GM21737 (cell line): Measurements from ENCODE around the gene NME5.
"Not testable (repeated sequence)": the region's sequence is repeated elsewhere in the genome, so short reads cannot be mapped to it uniquely, and the experiment has no call there.

Experiments
- ATAC-seq: cut with Tn5 transposase; IDR thresholded peaks from one replicate; pipeline ENCODE4 v1.9.1; 2021; ENCODE audit warnings: mild to moderate bottlenecking, moderate library complexity; ENCODE audit not compliant: unreplicated experiment

NME5 gene, protein sequence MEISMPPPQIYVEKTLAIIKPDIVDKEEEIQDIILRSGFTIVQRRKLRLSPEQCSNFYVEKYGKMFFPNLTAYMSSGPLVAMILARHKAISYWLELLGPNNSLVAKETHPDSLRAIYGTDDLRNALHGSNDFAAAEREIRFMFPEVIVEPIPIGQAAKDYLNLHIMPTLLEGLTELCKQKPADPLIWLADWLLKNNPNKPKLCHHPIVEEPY

DNA sequence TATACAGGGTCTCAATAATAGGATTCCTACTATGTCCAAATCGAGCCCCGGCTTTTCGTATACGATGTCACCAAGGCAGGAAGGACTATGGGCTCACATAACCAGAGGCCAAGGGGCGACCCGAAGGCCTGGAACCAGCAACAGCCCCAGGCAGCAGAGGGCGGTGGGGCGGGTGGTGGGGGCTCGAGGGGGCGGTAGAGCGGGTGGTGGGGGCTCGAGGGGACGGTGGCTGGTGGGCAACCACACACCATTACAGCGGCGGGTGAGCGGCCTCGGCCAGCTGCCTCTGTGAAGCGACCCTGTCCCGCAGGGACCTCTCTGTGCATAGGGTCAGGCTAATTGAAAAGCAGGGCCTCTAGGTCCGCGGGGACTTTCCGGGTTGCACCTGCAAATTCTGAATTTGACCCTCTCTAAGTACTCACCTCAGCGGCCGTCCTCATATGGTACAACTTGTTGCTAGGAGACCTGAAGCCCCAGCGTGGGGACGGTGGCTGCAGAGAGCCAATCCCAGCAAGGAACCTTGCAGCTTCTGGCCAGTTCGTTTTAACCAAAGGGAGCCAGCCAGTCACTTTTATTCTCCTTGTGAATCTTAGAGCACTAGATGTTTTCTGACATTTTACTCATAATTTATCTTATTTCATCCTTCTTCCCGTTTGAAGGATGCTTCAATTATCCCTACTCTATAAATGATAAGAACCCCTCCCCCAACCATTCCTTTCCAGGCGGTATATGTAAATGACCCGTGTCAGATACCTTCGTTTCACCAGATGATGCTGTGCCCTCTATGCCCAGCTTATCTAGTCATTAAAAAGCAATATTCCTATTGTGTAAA is at the start of gene NME5:
NME5 (minus strand) TSS at position 480 of the 832 bp plus-strand sequence. CDS start 648 bp downstream, outside the sequence.
- no peak for ATAC-seq

DNA sequence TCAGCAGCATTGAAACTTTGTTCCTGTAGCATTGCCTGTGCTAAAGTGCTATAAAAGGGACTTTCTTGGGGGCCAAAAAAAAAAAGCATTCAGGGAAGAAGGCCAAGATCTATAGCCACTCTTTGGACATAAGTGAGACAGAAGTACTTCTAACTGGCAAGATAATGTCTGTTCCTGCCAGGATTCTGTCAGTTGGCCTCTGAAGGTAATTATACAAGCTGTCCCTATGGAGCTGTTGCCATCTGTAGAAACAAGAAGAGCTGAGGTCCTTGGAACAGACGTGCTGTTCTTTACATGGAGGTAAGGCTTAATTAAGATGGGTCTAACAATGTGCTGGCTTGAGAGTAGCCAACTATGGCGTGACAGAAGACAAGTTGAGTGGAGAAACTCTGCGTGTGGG is 49.4 kb upstream of the NME5 start:
- no peak for ATAC-seq

DNA sequence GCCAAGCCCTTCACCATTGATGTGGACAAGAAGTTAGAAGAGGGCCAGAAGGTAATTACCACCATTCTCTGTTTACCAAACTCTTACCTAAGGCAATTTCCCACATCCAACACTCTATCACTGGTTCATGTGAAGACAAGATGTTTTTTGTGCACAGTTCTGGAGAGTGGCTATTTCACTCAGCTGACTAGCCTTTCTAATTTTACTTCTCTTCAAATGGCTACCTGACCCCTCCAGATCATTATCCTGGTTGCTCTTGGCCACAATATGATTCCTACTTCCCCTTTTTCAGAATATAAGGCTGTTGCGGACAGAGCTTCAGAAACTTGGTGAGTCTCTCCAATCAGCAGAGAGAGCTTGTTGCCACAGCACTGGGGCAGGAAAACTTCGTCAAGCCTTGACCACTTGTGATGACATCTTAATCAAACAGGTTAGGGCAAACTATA is 46.8 kb upstream of the NME5 start:
- ATAC-seq: no peak

DNA sequence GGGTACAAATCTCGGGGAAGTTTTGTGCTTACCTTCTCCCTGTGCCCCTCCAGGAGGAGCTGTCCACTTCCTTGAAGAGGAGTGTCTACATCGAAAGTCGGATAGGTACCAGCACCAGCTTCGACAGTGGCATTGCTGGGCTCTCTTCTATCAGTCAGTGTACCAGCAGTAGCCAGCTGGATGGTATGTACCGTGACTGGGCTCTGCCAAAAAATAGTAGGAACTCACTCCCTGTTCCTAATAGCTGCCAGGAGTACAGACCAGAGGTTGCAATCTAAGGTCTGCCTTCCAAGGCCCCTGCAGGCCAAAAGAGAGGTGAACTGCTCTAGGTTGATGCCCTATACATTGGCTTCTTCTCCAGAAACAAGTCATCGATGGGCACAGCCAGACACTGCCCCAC is 43.6 kb upstream of the NME5 start:
- ATAC-seq: no peak

DNA sequence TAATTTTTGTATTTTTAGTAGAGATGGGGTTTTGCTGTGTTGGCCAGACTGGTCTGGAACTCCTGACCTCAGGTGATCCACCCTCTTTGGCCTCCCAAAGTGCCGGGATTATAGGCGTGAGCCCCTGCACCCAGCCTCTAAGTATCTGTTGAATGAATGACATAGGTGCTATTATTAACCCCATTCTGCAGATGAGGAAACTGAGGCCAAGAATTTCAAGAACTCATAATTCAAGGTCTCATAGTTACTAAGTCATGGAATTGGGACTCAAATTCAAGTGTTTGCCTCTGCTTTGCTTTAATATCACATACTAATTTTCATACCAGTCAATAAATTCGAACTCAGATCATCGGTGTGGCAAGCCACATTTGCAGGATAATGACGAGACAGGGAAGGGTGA is 41.6 kb upstream of the NME5 start:
- ATAC-seq: no peak

DNA sequence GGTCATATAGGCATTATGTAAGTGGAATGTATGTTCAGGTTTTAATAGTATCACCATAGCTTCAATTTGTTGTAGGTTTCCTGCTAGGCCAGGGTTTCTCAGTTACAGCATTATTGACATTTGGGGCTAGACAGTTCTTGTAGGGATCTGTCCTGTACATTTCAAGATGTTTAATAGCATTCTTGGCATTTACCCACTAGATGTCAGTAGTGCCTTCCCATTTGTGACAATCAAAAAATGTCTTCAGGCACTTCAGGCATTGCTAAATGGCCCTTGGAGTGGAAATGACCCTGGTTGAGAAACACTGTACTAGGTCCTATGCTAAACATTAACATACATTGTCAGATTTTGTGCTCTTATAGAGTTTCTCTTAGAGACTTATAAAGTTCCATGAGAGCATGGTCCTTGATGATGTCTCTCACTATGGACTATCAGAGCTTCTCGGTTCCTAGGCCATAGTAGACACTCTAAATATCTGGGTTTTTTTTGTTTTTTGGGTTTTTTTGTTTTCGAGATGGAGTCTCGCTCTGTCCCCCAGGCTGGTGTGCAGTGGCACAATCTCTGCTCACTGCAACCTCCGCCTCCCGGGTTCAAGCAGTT is 41.1 kb upstream of the NME5 start:
- no peak for ATAC-seq

DNA sequence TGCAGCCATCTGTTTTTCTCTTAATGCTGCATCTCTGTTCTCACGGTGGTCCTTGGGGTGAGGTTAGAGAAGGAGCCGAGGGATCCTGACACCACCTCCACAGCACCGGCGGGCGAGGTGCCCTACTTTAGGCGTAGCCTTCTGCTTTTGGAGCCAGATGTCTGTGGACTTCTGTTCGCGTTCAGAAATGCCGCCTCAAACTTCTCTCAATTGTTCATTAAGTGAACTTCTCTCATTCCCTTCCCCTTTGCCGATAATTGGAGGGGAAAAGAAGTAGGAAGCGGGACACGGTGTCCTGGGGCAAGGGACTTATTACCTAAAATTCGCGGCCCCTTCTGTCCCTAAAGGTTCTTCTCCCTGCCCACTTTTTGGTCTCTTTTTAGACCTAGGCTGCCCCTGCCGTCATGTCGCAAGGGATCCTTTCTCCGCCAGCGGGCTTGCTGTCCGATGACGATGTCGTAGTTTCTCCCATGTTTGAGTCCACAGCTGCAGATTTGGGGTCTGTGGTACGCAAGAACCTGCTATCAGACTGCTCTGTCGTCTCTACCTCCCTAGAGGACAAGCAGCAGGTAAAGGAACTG is 40.1 kb upstream of the NME5 start:
- ATAC-seq: no peak

DNA sequence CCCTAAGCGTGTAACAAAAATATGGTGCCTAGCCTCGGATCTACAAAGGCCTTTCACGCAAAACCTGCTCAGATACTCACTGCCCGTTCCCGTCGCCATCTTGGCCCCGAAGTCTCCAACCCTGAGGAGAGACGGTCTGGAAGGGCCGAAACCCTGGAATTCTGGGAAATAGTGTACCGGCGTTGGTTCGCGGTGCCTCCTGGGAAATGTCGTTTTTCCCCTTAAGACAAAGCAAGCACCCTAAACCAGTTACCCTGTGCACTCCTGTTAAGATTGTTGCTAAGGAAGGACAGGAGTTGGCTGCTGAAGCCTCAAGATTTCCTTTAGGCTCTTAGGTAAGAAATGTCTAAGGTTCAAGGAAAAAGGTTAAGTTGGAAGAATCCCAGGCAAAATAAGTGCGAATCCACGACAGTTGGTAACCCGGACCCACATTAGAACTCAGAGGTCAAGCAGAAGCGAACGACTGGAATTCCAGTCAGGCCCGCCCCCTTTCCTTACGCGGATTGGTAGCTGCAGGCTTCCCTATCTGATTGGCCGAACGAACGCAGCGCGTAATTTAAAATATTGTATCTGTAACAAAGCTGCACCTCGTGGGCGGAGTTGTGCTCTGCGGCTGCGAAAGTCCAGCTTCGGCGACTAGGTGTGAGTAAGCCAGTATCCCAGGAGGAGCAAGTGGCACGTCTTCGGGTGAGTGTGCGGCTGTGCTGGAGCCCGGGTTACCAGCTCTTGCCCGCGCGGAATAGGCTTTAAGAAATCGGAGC is 39.5 kb upstream of the NME5 start, which contains the start of the genes BRD8 and KIF20A:
BRD8 (minus strand) TSS at position 115 of the 761 bp plus-strand sequence; CDS start at position 99, 16 bp downstream.
KIF20A (plus strand) TSS at position 597 of the 761 bp plus-strand sequence. CDS start 569 bp downstream, outside the sequence.
- ATAC-seq: peak; percentile 84

DNA sequence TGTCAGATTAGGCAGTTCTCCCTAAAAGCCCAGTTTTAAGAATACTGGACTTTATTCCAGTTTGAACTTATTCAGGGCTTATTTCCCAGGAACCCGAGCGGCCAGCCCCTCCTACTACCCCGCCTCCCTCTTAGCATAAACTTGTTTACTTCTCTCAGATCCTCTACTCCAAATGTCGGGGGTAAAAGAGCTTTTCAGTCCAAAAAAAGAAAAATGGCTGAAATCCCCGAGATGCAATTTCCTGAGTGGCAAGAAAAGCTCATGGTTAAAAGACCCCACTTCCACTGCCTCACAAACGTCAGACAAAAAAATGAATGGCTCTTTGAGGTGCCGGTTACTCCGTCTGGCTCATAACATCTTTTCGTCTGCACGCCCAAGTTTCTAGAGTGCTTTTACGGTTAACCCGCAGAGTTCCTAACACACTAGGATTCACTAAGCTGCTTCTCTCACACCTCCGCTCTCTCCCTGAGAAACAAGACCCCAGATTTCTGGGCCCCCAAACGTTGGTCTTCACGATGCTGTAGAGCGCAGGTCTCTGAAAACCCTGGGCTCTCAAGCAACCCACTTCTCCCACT is 38.8 kb upstream of the NME5 start:
- ATAC-seq: no peak

DNA sequence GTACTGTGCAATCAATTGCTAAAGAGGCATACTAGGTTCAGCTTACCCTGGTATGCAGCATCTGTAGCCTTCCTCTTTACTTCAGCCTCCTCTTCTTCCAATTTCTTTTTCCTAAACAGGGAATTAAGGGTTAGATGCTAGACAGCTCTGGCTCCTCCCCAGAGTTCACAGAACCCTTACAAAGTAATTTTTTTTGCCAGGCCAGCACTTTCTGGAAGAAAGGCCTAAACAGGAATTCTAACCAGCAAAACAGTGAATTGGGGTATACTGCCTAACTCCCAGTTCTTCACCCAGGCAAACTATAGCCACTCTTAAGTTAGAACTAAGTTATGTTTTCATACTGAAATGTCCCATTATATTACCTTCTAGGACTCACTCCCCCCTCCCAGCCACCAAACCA is 31.1 kb upstream of the NME5 start:
- ATAC-seq: no peak

DNA sequence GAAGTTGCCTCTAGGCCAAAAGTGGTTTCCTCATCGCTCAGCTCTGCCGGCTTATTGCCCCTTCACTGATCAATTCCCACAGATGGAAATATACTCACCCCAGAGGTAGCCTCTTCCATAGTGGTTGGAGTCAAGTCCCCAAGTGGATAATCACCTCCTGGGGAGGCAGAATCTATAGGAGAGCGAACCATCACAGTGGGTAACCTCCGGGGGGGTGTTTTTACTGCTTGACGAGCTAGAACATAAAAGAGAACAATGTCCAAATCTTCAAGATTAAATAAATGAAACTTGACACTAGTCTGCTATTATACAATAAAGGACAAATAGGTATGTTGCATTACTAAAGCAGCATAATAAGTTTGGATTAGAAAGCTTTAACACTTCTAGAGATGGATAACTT is 29.9 kb upstream of the NME5 start:
- no peak for ATAC-seq

DNA sequence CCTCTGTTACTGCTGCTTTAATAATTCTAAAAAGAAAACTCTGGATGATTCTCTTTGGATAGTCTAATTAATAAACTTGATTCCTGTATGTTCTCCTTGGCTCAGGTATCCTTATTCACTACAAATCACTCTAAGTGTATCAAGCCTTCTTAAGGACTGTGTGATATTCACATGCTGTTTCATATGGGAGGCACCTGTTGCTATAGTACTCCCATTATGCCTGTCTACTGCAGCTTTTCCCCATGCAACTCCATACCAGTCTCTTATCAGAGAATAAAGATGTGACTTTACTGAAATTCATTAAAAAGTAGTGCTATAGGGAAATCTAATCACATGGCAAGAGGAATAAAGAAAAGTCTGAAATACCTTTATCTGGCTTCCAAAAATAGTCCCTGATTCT is 24.5 kb upstream of the NME5 start:
- ATAC-seq: no peak

DNA sequence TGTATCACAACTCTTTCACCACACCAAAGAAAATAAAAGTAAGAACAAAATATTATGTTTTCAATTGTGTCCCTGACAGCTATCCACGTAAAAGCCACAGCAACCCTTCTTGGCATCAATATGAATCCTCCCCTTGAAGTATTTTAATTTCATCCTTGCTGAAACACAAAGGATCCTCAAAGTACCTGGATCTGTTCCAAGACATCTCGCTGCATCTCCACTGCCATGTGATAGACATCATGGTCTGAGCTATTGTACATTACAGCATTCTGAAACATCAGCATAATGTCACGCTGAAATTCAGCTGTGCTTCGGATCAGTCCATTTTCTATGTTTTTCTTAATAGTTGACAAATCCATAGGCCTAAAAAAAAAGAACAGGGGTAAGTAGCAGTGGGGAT is 21.5 kb upstream of the NME5 start:
- ATAC-seq: no peak

DNA sequence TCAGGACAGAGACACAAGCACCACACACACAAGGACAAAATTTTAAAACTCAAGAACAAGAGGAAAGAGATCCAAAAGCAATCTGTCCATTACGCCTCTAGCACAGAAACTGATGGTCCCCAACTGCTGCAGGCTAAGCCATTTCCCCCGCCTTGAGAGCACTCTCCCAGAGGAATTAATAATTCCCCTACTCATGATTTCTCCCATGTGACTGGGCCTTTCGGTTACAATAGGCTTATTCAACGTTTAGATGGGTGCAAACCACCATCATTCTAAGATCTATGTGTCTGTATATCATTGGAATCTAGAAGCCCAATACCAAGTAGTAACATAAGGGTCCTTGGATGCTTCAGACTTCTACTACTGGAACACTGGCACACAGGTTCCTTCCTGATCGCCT is 20.4 kb upstream of the NME5 start:
- ATAC-seq: no peak

DNA sequence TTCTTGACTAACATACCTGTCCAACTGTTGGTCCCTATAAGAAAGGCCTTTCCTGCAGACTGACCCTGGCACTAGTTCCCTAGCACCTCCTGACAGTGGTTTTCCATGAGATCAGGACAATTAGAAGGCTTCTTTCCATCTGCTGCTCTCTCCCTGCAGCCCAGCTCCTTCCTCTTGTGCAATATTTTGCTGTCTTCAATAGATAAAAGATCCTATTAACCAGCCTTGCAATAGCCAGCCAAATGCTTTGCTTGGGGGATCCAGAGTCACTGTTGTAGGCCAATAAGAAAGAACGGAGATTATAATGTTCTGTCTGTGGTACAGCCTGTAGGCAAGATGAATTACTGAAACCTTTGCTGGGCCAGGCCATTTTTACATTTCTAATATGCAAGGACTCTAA is 18.4 kb upstream of the NME5 start:
- no peak for ATAC-seq

DNA sequence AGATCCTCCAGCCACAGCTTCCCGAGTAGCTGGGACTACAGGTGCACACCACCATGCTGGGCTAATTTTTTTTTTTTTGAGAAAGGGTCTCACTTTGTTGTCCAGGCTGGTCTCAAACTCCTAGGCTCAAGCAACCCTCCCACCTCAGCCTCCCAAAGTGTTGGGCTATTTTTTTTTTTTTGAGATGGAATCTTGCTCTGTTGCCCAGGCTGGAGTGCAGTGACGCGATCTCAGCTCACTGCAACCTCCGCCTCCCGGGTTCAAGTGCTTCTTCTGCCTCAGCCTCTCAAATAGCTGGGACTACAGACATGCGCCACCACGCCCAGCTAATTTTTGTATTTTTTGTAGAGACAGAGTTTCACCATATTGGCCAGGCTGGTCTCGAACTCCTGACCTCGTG is 16.7 kb upstream of the NME5 start:
- not testable (repeated sequence) for ATAC-seq

DNA sequence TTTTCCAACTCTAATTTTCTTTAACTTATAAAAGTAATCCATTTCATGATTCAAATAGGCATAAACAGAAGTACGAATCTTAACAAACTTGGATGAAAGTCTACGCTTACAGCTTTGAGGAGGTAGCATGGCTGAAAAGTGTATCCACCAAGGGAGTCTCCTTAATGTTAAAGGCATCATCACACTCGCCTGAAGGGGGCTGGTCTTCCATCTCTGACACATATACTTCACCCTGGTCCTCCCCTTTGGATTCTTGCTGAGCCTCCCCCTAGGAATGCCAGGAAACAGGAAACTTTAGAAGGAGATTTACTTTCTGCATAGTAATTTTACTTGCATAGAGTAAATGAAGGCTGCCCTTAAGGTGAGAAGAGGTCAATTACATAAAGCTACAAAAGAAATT is 10.3 kb upstream of the NME5 start:
- ATAC-seq: no peak

DNA sequence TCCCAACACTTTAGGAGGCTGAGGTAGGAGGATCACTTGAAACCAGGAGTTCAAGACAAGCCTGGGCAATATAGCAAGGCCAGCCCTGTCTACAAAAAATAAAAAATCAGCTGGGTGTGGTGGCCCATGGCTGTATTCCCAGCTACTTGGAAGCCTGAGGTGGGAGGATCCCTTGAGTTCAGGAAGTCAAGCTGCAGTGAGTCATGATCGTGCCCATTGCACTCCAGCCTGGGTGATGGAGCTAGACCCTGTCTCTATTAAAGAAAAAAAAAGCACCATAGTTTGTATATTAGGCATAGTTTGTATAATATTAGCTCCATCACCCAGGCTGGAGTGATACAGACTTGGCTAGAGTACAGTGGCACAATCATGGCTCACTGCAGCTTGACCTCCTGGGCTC is 9.6 kb upstream of the NME5 start:
- no peak for ATAC-seq

DNA sequence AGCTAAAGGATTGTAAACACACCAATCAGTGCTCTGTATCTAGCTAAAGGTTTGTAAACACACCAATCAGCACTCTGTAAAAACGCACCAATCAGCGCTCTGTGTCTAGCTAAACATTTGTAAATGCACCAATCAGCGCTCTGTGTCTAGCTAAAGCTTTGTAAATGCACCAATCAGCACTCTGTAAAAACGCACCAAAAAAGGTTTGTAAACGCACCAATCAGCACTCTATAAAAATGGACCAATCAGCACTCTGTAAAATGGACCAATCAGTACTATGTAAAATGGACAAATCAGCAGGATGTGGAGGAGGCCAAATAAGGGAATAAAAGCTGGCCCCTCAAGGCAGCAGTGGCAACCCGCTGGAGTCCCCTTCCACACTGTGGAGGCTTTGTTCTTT is 4.3 kb upstream of the NME5 start:
- not testable (repeated sequence) for ATAC-seq

DNA sequence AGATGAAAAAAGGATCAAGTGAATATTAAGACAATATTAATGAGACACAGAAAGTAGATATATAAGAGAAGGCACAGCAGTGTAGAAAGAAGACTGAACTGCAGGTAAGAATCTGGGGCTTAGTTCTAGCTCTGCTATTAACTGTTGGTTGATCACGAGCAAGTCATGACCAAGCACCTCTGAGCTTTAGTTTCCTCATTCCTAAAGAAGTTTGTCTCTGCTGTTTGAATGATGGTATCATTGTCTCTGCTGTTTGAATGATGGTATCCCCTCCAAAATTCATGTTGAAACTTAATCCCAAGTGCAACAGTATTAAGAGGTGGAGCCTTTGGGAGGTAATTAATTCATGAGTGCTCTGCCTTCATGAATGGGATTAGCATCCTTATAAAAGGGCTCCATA is 2.5 kb upstream of the NME5 start:
- ATAC-seq: no peak
